GM12865 (cell line): Measurements from ENCODE around the gene LCLAT1.
A peak's percentile ranks its signal among the peaks of the same experiment; 100 is the strongest.

Experiments used
- DNase-seq: peaks from one replicate; pipeline ENCODE4 v3.0.0; 2010; ENCODE audit warnings: low read depth
- H3K4me3 ChIP-seq: 2 replicates; pipeline ENCODE4 v1.5.1; 2011; ENCODE audit warnings: mild to moderate bottlenecking, low read depth, low read length, control low read depth
- CTCF ChIP-seq: IDR thresholded peaks from 2 replicates; pipeline ENCODE4 v1.5.1; 2011; ENCODE audit warnings: low read length, control low read depth, low read depth, inconsistent platforms; ENCODE audit not compliant: insufficient read depth; ENCODE audit errors: missing control alignments

LCLAT1 gene

GRCh38 chr2:30666266-30666874 is 219.3 kb downstream of the LCLAT1 start:
- no peak overlapping the region for H3K4me3 ChIP-seq
- no peak for TF ChIP-seq CTCF
- peak; percentile 65 for DNase-seq

- TF ChIP-seq CTCF, result no peak
- no peak for DNase-seq
- no peak overlapping the region for H3K4me3 ChIP-seq
Measured at GRCh38 chr2:30670453-30670852, 223.4 kb downstream of the LCLAT1 start.

- H3K4me3 ChIP-seq, result no peak overlapping the region
- no peak for DNase-seq
- no peak for TF ChIP-seq CTCF
Measured at GRCh38 chr2:30673127-30673526, 226.1 kb downstream of the LCLAT1 start.

- no peak overlapping the region for H3K4me3 ChIP-seq
- DNase-seq, result no peak
- TF ChIP-seq CTCF, result no peak
Measured at GRCh38 chr2:30675758-30676157, 228.7 kb downstream of the LCLAT1 start.

GRCh38 chr2:30677231-30677630 is 230.2 kb downstream of the LCLAT1 start:
- TF ChIP-seq CTCF, result no peak
- no peak overlapping the region for H3K4me3 ChIP-seq
- DNase-seq, result no peak

GRCh38 chr2:30677861-30678385 is 230.9 kb downstream of the LCLAT1 start:
- DNase-seq, result no peak
- TF ChIP-seq CTCF, result no peak
- H3K4me3 ChIP-seq, result no peak overlapping the region
